Body of pancreas (tissue), 4 donors: ENCODE data around the gene TBPL2.

Experiments
- POLR2A ChIP-seq, 3 donors: fragments of 450-650 bp; IDR thresholded peaks; one replicate each; pipeline ENCODE4 v1.6.1; 2016; ENCODE audit warnings: antibody characterized with exemption in 3 of 3, mild to moderate bottlenecking in 2 of 3
- TF ChIP-seq, protein P1 (sequence below), 7 experiments: fragments of 450-650 bp in 4 of 7; fragments of 200-600 bp in 3 of 7; sonication (generic) in 3 of 7; IDR thresholded peaks; one replicate each; pipeline ENCODE4 v1.5.1; 2016 to 2019; ENCODE audit warnings: antibody characterized with exemption in 7 of 7

- TF ChIP-seq, protein P1, sequence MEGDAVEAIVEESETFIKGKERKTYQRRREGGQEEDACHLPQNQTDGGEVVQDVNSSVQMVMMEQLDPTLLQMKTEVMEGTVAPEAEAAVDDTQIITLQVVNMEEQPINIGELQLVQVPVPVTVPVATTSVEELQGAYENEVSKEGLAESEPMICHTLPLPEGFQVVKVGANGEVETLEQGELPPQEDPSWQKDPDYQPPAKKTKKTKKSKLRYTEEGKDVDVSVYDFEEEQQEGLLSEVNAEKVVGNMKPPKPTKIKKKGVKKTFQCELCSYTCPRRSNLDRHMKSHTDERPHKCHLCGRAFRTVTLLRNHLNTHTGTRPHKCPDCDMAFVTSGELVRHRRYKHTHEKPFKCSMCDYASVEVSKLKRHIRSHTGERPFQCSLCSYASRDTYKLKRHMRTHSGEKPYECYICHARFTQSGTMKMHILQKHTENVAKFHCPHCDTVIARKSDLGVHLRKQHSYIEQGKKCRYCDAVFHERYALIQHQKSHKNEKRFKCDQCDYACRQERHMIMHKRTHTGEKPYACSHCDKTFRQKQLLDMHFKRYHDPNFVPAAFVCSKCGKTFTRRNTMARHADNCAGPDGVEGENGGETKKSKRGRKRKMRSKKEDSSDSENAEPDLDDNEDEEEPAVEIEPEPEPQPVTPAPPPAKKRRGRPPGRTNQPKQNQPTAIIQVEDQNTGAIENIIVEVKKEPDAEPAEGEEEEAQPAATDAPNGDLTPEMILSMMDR (IDR thresholded peaks at IDR 0.05): no peak
- no peak for TF ChIP-seq POLR2A (IDR thresholded peaks at IDR 0.05)
Measured at GRCh38 chr14:55401751-55402150, 38.7 kb downstream of the TBPL2 start.
